ENCODE data around the gene VAPB. TPM values are rescaled to one million over a fixed set of nuclear protein-coding genes. Genes with fewer than 3 reads are reported as not detected.

VAPB gene
- total RNA-seq, 1 donor from 2014 or later = 24.1 TPM

- H3K4me3 ChIP-seq (ENCODE audit: low read depth, low read length) = no peak overlapping the region
- H3K36me3 ChIP-seq (ENCODE audit: control insufficient read depth, insufficient read depth, low read length) = no peaks in the 10 kb centered on the region
- no peak for DNase-seq (ENCODE audit: low read depth)
- no peaks in the 10 kb centered on the region for H3K27me3 ChIP-seq (ENCODE audit: control insufficient read depth, insufficient read depth, low read length)
- TF ChIP-seq CTCF (IDR thresholded peaks at IDR 0.05; ENCODE audit: insufficient read depth, low read length, poor library complexity, severe bottlenecking) = no peak
Measured at GRCh38 chr20:58448958-58449357, 59.9 kb downstream of the VAPB start.

DNA sequence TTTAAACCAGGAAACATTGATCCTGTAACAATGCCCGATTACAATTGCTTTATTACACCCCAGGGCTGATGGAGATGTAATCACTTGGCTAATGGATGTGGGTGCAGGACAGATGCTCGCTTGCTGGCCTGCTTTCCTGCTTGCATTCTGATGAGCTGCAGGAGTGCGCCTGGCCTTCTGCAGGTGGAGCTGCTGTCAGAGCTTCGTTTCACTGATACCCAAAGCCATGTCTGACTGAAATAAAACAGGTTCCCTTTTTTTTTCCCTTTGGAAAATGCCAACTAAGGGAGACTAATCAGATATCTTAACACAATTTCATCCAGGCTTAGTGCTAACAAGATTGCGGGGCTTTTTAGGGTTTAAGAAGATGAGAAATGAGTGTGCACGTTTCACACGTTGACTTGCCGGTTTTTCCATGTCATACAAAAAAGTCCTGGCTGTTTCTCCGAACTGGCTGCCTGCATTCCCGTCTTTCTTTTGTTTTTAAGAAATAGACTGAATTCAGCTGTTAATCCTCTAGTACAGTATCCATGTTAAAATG lies 60.7 kb downstream of the VAPB start:
- no peak for DNase-seq (ENCODE audit: low read depth)
- no peak for TF ChIP-seq CTCF (IDR thresholded peaks at IDR 0.05; ENCODE audit: insufficient read depth, low read length, poor library complexity, severe bottlenecking)

DNA sequence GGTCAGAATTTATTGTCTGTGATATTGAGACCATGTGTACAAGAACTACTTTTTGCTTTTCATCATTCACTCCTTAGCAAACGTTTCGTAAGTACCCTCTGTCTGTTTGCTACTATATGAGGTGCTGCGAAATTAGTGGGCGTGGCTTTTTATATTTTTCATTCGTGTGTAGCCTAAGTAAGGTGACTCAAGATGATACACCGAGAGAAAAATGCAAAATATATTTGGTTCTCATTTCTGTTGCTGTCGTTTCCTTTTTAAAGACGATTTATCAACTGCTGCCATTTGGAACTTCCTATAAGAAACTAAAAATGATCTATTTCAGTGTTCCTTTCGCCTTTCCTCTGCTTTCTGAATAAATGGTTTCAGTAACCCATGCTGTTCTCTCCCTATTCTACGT lies 61.2 kb downstream of the VAPB start:
- no peak for TF ChIP-seq CTCF (IDR thresholded peaks at IDR 0.05; ENCODE audit: insufficient read depth, low read length, poor library complexity, severe bottlenecking)
- no peaks in the 10 kb centered on the region for H3K36me3 ChIP-seq (ENCODE audit: control insufficient read depth, insufficient read depth, low read length)
- H3K27me3 ChIP-seq (ENCODE audit: control insufficient read depth, insufficient read depth, low read length) = no peaks in the 10 kb centered on the region
- H3K4me3 ChIP-seq (ENCODE audit: low read depth, low read length) = no peak overlapping the region
- no peak for DNase-seq (ENCODE audit: low read depth)

More for the DNA sequence above, 60.7 kb downstream of the VAPB start:
- Histone ChIP-seq H3K4me3 (ENCODE audit: low read depth, low read length) (no peak overlapping the region), H3K36me3 (ENCODE audit: control insufficient read depth, insufficient read depth, low read length) (no peaks in the 10 kb centered on the region), H3K27me3 (ENCODE audit: control insufficient read depth, insufficient read depth, low read length) (no peaks in the 10 kb centered on the region)

DNA sequence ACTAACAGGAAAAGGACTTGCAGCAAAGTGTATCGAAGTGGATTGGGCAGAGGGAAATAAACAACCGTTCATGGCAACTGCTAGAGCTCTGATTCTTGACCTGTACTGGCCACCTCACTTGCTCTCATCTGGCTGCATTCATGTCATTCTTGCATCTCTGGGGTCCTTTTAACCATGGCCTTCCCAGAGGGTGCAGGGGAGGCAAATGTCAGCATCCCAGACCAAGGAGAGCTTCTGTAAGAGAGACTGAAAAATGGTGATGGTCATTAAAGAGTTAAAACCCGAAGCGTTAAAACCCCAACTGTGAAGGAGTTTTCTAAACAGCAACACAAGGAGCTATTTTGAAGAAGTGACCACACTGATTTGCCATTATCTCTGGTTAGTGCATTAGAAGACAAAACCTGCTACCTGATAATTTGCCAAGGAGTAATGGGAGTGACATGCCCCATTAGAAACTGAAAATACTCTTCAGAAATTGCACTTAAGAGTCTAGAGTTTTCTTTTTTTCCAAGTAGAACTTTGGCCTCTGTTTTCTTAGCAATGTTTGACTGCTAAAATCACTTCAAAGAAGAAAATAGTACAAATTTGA lies 63.7 kb downstream of the VAPB start:
- TF ChIP-seq CTCF (IDR thresholded peaks at IDR 0.05; ENCODE audit: insufficient read depth, low read length, poor library complexity, severe bottlenecking) = no peak

DNA sequence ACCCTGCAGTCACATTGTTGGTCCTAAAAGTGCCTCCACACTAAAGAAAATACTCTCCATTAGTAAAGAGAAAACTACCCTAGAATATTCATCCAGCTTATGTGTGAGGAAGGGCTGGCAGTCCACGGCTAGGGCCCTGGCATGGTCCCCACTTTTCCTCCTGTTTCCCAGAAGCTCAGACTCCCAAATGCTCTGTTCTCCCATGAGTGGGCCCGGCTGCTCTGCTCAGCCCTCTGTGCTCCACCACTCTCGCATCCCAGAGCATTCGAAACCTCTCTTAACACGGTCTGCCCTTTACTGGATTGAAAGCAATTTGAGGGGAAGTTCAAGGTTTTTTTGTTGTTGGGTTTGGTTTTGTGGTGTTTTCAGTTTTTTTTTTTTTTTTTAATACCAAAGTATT lies 64.4 kb downstream of the VAPB start:
- TF ChIP-seq CTCF (IDR thresholded peaks at IDR 0.05; ENCODE audit: insufficient read depth, low read length, poor library complexity, severe bottlenecking) = no peak
- Histone ChIP-seq H3K36me3 (ENCODE audit: control insufficient read depth, insufficient read depth, low read length) (no peaks in the 10 kb centered on the region), H3K27me3 (ENCODE audit: control insufficient read depth, insufficient read depth, low read length) (no peaks in the 10 kb centered on the region), H3K4me3 (ENCODE audit: low read depth, low read length) (no peak overlapping the region)
- DNase-seq (ENCODE audit: low read depth) = no peak

More for the DNA sequence above, 63.7 kb downstream of the VAPB start:
- Histone ChIP-seq H3K4me3 (ENCODE audit: low read depth, low read length) (no peak overlapping the region), H3K27me3 (ENCODE audit: control insufficient read depth, insufficient read depth, low read length) (no peaks in the 10 kb centered on the region), H3K36me3 (ENCODE audit: control insufficient read depth, insufficient read depth, low read length) (no peaks in the 10 kb centered on the region)
- no peak for DNase-seq (ENCODE audit: low read depth)

DNA sequence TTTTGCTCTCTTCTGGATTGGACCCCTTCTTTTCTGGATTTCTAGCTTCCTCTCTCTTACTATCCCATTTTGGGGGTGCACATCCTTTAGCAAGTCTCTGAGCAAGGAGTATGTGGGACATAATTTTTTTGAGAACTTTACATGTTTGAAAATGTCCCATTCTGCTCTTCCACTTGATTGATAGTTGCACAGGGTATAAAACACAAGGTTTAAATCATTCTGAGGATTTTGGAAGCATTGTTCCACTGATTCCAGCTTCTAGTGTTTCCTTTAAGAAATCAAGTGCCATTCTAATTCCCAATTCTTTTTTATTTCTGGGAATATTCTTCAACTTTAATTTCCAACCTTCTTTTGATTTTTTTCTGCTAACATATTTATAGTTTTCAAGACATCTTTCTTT lies 65.4 kb downstream of the VAPB start:
- no peak overlapping the region for H3K4me3 ChIP-seq (ENCODE audit: low read depth, low read length)
- H3K36me3 ChIP-seq (ENCODE audit: control insufficient read depth, insufficient read depth, low read length) = no peaks in the 10 kb centered on the region
- DNase-seq (ENCODE audit: low read depth) = no peak

More for the DNA sequence above, 65.4 kb downstream of the VAPB start:
- no peaks in the 10 kb centered on the region for H3K27me3 ChIP-seq (ENCODE audit: control insufficient read depth, insufficient read depth, low read length)
- no peak for TF ChIP-seq CTCF (IDR thresholded peaks at IDR 0.05; ENCODE audit: insufficient read depth, low read length, poor library complexity, severe bottlenecking)
